HG03378 (cell line): ENCODE measurements around the gene OSBPL2.
A peak's percentile ranks its signal among the peaks of the same experiment; 100 is the strongest.

Experiments used
- ATAC-seq: cut with Tn5 transposase; IDR thresholded peaks from one replicate; pipeline ENCODE4 v1.9.1; 2021; ENCODE audit warnings: mild to moderate bottlenecking, moderate library complexity; ENCODE audit not compliant: unreplicated experiment

OSBPL2 gene

DNA sequence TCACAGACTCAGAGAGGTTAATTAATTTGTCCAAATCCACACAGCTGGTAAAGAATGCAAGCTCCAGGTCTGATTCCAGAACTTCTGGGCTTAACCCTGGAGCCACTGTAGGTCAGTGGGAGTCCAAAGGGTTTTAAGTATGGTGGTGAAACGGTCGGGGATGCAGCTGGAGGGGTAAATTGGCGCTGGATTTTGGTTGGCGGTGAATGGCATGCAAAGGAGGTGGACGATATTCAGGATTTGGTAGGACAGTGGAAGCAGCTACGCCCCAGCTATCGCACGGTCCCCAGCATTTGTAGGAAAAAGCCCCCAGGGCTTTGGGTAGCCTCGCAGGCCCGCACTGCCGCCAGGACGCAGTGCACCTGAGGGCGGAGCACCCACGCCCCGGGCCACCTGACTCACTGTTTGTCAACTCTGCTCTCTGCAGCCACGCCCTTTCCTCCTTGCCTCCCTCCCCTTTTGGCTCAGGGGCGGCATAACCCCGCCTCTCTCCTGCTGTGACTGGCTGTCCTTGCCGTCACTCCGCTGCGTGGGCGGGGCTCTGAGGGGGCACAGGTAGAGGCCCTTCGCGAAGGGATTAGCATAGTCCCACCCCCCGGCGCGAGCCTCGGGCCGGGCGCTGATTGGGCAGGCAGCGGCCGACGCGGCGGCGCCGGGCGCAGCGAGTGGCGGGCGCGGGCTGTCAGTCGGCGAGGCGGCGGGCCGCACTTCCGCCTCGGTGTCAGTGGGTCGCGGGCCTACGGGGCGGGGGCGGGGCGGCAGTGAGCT lies at the start of gene OSBPL2:
OSBPL2 (plus strand) TSS at position 721 of the 768 bp plus-strand sequence. CDS start 17,664 bp downstream, outside the sequence.
- ATAC-seq: peak; percentile 98

DNA sequence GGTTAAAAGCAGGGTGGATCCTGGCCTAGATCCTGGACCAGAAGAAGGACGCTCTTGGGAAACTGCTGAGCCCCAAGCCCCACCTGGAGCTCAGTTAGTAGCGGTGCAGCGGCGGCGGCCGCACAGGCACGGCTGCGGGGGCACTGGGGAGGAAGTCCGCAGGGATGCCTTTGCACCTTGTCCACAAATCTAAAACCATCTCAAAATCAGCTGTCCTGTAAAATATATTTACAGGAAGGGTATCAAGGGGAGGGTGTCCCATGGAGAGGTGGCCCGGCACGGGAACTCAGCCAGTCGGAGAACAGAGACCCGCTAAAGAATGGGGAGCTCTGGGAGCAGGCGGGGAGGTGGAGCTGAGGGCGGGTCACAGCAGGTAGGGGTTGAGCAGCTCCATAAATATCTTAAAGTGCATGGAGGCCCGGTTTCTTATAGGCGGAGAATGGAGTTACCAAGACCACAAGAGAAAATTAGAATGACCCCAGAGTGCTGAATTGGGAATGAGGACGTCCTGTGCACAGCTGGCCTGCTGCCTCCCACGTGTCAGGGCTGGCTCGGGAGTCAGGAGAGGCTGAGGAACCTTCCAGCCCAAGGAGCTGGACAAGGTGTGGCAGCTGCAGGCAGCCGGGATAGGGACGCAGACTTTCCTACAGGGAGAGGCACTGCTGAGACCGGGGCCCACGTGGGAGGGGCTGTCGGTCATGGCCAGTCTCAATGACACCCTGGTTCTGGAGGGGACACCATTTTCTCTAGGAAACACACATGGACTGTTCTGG lies 47.5 kb upstream of the OSBPL2 start:
- ATAC-seq: no peak

DNA sequence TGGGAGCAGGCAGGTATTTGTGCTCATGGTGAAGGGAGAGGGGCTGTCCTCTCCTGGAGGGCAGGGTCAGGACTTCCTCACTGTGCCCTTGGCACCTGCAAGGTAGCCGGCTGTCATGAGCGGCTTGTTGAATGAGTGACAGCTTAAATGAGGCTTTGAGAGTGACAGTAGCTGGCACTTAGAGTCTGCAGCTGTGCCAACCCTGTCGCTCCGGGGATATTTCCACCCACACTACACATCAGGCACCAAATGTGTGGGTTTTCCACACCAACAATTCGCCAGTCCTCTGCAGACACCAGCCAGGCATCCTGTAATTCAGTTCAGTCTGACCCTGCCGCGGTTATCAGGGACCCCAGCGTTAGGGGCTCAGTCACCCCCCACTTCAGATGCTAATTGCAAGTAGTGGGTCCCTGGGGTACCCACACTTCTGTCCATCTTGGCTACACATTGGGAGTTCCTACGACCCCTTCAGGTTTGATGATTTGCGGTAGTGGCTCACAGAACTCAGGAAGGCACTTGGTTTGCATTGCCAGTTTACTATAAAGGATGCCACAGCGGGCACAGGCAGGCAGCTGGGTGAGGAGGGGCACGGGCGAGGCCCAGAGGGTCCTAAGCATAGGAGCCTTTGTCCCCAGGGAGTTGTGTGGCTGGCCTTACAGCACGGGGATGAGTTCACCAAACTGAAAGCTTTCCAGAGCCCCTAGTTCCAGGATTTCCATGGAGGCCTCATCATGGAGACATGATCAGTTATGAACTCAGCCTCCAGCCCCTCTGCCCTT lies 46.4 kb upstream of the OSBPL2 start:
- ATAC-seq: no peak

DNA sequence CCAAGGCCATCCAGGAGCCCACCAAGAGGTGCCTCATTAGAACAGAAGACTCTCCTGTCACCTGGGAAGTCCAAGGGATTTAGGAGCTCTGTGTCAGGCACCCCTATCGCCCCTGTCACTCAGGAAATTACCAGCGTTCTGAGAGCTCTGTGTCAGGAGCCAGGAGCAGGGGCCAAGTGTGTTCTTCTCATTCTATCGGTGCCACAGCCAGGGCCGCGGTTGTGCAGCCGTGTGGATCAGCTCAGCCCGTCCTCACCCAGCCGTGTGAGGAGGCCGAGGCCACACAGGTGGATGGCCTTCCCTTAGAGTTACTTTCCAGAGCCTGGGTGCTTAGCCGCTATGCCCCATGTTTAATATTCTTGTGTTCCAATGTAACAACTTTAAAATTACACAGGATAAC lies 45.7 kb upstream of the OSBPL2 start:
- no peak for ATAC-seq

DNA sequence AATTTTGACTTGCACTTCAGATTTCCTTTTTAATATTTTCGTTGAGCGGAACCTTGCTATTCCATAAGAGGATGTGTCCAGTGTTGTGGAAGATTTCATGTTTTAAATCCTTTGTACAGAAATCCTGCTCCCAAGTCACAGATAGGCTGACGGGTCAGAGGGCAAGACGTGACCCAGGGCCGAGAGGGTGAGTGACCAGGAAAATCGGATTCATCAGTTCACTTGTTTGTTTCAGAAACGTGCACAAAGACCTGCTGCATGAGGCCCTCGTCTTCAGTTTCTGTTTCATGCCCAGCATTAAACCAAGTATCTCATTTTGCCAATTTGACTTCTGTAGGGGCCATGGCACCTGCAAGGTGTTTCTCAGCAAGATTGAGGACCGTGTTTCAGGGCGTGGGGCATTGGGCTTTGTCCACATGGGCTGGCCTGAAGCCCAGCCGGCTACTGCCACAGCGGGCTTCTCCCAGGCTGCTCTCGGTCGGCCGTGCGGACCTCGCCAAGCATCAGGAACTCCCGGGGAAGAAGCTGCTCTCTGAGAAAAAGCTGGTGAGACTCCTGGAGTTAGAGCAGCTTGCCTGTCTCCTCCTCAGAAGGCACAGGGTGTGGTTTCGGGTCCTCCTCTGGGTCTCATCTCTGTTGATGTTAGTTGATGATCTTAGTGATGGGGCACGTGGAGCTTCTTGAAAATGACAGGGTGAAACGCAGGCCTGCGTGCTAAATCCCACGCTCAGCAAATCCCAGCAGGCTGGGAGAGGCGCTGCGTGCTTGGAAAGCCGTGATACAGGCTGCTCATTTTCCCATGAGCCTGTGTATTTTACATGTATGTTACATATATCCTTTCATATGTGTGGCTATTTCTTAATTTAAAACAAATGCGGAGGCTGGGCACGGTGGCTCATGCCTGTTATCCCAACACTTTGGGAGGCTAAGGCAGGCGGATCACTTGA lies 45.0 kb upstream of the OSBPL2 start:
- ATAC-seq: no peak

DNA sequence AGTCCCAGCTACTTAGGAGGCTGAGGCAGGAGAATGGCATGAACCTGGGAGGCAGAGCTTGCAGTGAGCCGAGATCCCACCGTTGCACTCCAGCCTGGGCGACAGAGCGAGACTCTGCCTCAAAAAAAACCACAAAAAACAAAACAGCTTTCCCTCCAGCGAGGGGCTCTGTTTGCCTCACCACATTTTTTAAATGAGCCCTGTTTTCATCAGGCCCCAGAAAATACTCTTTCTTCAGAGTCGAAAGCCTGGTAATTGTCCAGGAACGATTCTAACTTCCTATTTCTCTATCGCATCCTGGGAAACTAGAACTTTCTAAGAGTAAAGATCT lies 43.3 kb upstream of the OSBPL2 start:
- ATAC-seq: no peak

DNA sequence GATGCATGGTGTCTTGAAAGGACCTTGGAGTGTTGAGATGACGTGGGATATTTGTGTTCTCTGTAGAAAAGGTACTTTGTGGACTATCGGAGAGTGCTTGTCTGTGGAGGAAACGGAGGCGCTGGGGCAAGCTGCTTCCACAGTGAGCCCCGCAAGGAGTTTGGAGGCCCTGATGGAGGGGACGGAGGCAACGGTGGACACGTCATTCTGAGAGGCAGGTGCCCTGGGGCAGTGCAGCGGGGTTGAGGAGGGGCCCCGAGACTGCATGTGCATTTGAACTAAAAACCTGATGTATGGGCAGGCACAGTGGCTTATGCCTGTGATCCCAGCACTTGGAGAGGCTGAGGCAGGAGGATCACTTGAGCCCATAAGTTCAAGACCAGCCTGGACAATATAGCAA lies 42.6 kb upstream of the OSBPL2 start:
- no peak for ATAC-seq

DNA sequence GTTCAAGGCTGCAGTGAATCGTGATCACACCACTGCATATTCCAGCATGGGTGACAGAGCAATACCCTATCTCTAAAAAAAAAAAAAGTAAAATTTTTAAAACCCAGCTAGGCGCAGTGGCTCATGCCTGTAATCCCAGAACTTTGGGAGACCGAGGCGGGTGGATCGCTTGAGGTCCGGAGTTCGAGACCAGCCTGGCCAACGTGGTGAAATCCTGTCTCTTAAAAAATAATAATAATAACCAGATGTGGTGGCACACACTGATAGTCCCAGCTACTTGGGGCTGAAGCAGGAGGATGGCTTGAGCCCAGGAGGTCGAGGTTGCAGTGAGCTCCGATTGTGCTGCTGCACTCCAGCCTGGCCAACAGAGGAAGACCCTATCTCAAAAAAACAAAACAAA lies 42.0 kb upstream of the OSBPL2 start:
- no peak for ATAC-seq

DNA sequence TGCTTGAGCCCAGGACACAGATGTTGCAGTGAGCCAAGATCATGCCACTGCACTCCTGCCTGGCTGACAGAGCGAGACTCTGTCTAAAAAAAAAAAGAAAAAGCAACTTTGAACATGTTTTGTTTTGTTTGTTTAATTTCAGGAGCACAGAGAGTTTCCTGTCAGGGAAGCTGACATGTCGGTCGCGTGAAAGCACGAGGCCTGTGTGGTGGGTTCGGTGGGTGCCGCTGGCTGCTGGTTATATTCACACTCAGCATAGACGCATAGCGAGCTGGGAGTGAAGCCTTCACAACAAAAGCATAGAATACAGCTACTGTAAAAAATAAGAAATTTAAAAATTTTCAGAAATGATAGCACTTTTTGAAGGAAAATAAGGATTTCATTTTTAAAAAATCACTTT lies 41.0 kb upstream of the OSBPL2 start:
- ATAC-seq: no peak

DNA sequence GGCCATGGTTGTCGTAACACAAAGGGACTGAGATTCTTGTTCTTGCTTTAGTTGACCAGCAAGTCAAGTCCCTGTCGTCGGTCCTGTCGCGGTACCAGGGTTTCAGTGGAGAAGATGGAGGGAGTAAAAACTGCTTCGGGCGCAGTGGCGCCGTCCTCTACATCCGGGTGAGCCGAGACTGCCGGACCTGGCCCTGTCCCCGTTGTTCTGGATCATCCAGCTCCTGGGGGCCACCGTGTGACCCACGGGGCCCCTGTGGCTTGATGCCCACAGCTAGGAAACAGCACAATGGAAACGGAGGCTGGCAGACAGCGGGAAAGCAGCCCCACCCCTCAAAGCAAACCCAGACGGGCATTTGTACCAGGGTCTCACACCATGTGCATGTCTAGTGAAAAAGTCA lies 40.5 kb upstream of the OSBPL2 start:
- no peak for ATAC-seq

DNA sequence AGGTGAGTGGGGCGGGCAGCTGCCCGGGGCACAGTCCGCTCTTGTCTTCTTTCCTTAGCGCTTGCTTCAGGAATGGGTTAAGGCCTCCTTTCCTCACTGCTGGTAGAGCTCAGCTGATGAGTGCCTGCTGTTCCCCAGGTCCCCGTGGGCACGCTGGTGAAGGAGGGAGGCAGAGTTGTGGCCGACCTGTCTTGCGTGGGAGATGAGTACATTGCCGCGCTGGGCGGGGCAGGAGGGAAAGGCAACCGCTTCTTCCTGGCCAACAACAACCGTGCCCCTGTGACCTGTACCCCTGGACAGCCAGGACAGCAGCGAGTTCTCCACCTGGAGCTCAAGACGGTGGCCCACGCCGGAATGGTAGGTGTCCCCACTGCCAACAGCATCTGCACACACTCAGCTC lies 39.8 kb upstream of the OSBPL2 start:
- ATAC-seq: no peak

DNA sequence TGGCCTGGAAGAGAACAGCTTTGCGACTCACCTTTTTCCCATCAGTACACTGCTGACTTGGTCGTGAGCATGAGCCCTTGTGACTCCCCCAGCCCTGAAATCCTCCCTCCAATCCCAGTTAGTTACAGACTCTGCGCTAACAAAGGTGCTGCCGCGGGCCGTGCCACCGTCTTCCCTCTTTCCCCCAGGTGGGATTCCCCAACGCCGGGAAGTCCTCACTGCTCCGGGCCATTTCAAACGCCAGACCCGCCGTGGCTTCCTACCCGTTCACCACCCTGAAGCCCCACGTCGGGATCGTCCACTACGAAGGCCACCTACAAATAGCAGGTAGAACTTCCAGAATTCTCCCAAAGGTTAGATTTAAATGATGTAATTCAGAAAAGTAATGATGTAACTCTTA lies 39.4 kb upstream of the OSBPL2 start:
- no peak for ATAC-seq

DNA sequence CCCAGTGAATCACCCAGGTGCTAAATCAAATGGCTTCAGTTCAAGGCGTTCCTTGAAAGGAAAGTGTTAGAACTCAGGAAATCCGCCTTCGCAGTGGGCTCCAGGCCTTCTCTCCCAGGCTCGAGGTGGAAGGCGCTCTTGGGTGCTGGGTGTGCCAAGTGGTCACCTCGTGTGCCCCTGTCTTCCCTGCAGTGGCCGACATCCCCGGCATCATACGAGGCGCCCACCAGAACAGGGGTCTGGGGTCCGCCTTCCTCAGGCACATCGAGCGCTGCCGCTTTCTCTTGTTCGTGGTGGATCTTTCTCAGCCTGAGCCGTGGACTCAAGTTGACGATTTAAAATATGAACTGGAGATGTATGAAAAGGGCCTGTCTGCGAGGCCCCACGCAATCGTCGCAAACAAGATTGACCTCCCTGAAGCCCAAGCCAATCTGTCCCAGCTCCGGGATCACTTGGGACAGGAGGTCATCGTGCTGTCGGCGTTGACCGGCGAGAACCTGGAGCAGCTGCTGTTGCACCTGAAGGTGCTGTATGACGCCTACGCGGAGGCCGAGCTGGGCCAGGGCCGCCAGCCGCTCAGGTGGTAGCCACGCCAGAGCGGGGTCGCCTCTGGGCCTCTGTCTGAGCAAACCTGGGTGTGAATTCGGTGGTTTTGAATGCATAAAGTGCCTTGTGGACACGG lies 37.7 kb upstream of the OSBPL2 start:
- ATAC-seq: no peak

DNA sequence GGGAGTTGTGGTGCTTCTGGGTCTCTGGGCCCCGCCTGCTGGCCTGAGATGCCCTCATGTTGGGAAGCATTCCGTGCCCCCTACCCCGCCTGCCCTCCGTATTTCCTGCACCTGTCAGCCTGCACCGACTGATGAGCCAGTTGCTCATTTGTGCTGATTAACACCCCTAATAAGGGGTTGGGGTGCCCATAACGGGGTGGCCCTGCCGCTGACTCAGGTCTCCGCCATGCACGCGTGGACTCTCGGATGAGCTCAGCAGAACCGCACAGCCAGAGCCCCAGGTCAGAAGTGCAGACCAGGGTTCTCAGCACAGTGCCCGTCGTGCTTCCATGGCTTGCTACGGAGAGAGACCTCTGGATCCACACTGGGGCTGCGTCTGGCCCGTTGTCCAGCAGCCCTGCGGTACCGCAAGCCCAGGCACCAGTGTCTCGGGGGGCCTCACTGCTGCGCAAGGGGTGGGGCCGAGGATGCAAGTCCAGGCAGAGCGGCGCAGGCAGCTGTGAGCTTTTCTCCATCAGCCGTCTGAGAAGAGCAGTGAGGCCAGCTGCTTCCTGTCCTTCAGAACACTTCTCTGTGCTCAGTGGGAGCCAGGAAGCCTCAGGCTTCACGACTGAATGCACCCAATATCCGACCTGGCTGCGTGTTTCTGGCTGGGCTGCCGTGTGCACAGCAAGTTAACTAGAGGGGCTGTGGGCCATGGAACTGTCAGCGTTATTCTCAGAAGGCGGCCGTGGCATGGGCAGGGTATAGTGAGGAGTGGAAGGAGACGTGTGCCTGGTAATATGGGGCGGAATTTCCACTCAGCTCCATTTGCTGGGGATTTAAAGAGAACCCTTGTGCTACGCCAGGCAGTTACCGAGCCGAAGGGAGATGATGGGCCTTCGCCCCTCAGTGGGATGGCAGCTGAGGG lies 36.9 kb upstream of the OSBPL2 start:
- no peak for ATAC-seq

DNA sequence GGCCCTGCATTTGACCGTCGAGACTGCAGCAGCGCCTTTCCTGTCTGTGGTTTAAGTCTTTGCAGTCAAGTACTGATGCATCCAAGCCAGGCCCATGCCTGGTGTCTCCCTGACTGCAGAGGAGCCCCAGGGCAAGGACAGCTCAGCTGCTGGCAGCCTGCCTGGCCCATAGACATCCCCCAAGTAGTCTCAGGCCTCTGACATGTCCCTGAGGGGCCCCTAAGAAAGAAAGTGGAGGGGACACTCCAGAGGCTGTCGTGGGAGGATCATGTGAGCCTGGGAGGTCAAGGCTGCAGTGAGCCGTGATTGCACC lies 36.3 kb upstream of the OSBPL2 start:
- no peak for ATAC-seq

DNA sequence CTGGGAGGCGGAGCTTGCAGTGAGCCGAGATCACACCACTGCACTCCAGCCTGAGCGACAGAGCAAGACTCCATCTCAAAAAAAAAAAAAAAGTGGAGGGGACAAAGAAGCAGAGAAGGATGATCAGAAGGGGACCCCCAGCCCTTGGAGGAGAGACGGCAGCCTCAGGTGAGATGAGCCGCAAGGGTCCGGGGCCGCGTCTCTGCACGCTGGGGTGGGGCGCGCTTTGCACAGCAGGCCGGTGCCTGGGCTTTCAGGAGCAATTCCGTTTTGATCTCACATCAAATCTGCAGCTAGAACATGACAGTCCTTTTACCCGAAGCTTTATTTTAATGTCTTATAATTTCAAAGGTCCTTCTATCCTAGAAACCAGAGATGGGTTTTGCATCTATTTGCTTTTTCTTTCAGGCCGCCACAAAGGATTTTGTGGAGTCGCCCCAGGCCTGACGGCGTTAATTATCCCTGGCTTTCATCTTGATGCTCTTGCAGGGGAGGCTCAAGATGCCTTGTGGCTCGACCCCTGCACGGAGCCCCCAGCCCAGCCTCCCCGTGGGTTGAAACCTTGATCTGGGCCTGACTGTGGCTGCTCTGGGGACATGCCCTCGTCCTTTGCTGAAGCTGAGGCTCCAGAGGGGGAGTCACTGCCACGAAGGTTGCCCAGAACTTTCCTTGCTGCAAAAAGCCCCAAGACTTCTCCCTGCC lies 35.5 kb upstream of the OSBPL2 start:
- ATAC-seq: no peak

DNA sequence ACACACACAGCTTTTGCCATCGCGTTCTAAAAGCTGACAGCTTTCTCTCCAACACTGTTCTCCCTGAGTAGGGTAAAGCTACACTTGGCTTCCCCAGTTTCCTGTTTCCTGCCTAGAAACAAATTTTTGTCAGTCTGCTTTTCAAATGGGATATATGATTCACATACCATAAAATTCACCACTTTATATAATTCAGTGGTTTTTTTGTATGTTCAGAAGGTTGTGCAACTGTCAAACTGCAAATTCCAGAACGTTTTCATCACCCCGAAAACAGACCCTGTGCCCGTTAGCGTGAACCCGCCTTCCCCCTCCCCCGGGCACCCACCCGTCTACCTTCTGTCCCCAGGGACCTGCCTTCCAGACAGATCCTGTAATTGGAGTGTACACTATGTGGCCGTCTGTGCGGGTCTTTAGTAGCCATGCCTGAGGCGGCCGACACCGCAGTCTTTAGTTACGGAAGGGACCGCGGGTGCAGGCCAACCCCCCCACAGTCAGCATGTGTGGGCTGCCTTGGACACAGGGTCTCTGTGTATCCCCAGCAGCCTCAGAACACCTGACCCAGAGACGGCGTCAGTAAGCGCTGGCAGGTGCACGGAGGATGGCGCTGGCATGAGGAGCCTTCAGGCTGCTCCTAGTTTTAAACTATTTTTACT lies 34.8 kb upstream of the OSBPL2 start:
- ATAC-seq: no peak
